Activated T-helper 1 cell treated with Interleukin-2 at 50 U/mL for 16 hours (primary cell): ENCODE results near the gene TANC1.
"Not testable (repeated sequence)": the region's sequence is repeated elsewhere in the genome, so short reads cannot be mapped to it uniquely, and the experiment has no call there.

ENCODE experiments used
- DNase-seq: peaks from one replicate; pipeline ENCODE4 v3.0.0-alpha.2; 2020; ENCODE audit warnings: low read depth

The TANC1 gene

GRCh38 chr2:159029936-159030335 lies 61.5 kb downstream of the TANC1 start:
- no peak for DNase-seq

- DNase-seq = no peak
These were observed 62.4 kb downstream of the TANC1 start for GRCh38 chr2:159030674-159031380.

- DNase-seq = no peak
These were observed 63.7 kb downstream of the TANC1 start for GRCh38 chr2:159032146-159032545.

- no peak for DNase-seq
These were observed 64.1 kb downstream of the TANC1 start for GRCh38 chr2:159032580-159032979.

GRCh38 chr2:159034713-159035112 lies 66.3 kb downstream of the TANC1 start:
- DNase-seq = no peak

- DNase-seq = no peak
These were observed 67.5 kb downstream of the TANC1 start for GRCh38 chr2:159035790-159036411.

GRCh38 chr2:159036461-159036860 lies 68.0 kb downstream of the TANC1 start:
- DNase-seq = not testable (repeated sequence)

GRCh38 chr2:159041328-159041727 lies 72.9 kb downstream of the TANC1 start:
- DNase-seq = not testable (repeated sequence)

- no peak for DNase-seq
These were observed 73.8 kb downstream of the TANC1 start for GRCh38 chr2:159042115-159042850.

GRCh38 chr2:159043710-159044109 lies 75.3 kb downstream of the TANC1 start:
- DNase-seq = no peak

GRCh38 chr2:159044804-159045286 lies 76.4 kb downstream of the TANC1 start:
- DNase-seq = no peak

- no peak for DNase-seq
These were observed 77.4 kb downstream of the TANC1 start for GRCh38 chr2:159045545-159046454.

- no peak for DNase-seq
These were observed 78.5 kb downstream of the TANC1 start for GRCh38 chr2:159046966-159047365.

GRCh38 chr2:159050426-159050825 lies 82.0 kb downstream of the TANC1 start:
- DNase-seq = no peak

- no peak for DNase-seq
These were observed 82.7 kb downstream of the TANC1 start for GRCh38 chr2:159051133-159051532.

GRCh38 chr2:159051661-159052060 lies 83.2 kb downstream of the TANC1 start:
- no peak for DNase-seq

GRCh38 chr2:159052157-159052601 lies 83.7 kb downstream of the TANC1 start:
- DNase-seq = no peak

- no peak for DNase-seq
These were observed 85.0 kb downstream of the TANC1 start for GRCh38 chr2:159053161-159054031.

- DNase-seq = no peak
These were observed 85.5 kb downstream of the TANC1 start for GRCh38 chr2:159054032-159054334.

- no peak for DNase-seq
These were observed 86.5 kb downstream of the TANC1 start for GRCh38 chr2:159054985-159055384.

- no peak for DNase-seq
These were observed 92.1 kb downstream of the TANC1 start for GRCh38 chr2:159060518-159060917.
